GM18526 (cell line): ENCODE data around the gene CTBP2.

ENCODE experiments used
- POLR2A ChIP-seq: IDR thresholded peaks from 3 replicates; pipeline ENCODE4 v1.6.1; 2011; ENCODE audit not compliant: insufficient read length; ENCODE audit errors: extremely low read depth

The CTBP2 gene

DNA sequence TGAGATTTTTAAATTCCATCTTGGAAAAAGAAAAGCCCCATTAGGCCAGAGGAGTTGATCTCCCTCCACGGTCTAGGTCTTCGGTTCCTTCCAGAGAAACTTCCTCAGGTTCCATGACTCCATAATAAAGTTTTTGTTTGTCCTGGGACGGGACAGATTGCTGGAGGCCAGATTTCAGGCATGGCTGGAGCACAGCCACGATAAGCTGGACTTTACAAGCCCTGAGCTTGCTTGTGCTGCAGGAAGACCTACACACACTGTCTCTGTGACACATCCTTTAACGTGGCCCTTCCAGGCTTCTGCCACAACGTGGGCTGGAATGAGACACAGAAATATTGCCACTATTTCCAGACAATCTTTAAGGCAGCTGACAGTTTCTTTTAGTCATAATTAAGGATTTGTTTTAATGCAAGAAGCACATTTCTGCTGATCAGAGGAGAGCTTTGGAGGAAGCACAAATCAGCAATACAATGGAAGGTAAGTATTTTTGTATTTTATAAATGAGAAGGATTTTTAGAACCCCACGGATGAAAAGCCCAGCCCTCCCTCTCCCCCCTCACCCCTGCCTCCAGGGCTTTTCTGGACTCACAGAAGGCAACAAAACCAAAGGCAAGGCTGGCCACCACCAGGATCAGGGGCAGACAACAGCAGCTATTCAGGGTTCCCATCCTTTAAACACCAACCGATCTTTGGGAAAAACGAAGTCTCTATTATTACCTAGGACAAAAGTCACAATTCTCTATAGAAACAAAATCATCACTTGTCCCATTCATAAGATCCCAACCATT, 6.5 kb downstream of the CTBP2 start:
- TF ChIP-seq POLR2A, result no peak

DNA sequence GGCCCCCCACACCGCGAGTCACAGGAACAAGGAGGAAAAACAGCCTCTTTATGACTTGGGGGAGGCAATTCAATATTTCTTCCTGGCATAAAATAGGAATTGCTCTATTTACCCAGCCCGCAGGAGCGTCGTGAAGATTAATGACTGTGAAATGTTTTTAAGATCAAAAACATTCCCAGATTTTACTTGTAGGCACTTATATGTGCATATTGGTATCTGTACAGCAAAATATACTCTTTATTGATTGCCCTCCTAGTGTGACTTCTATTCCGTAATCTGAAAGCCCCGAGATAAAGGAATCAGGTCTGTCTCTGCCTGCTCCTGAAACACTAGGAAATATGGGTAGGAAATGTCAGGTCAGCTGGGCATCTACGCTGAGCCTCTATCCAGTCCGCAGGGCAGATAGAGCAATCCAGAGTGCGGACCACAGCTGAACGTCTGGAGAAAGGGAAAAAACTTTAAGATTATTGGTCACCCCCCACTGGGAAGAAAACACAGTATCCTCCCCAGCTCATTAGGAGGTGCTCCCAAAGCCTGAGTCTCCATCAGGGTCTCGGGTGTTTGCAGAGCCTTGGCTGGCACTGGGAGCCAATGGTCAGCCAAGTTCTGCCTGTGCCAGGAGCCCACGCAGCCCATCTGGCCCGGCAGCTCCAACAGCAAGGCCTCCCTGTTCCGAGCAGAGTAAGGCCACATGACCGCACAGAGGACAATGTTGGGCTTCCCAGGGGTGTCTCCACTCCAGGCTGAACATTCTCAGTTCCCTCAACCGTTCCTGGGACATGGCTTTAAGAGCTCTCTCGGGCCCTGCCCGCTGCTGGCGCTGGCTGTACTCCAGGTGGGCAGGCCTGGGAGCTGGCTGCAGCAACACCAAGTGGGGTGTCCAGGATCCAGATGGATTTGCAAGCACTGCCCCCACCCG, 7.7 kb downstream of the CTBP2 start:
- TF ChIP-seq POLR2A, result no peak

GRCh38 chr10:125151553-125152449, 8.6 kb downstream of the CTBP2 start:
- TF ChIP-seq POLR2A, result no peak

- no peak for TF ChIP-seq POLR2A
Observed at GRCh38 chr10:125151170-125151552, 9.2 kb downstream of the CTBP2 start.

DNA sequence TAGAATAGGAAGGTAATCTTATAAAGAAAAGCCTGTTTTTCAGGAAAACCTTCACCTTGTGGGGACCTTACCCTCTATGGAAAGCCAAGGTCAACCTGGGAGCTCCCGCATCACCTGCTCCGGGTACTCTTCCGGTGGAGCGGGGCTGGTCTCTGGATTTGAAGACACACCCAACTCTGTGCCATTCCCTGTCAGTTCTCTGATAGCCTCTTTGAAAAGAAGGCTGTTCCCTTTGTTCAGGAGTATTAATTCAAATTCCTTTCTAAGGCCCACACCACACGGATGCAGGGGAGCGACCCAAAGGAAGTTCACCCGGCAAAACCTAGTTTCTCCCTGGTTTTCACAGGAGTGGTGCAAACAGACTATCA, 10.7 kb downstream of the CTBP2 start:
- no peak for TF ChIP-seq POLR2A

DNA sequence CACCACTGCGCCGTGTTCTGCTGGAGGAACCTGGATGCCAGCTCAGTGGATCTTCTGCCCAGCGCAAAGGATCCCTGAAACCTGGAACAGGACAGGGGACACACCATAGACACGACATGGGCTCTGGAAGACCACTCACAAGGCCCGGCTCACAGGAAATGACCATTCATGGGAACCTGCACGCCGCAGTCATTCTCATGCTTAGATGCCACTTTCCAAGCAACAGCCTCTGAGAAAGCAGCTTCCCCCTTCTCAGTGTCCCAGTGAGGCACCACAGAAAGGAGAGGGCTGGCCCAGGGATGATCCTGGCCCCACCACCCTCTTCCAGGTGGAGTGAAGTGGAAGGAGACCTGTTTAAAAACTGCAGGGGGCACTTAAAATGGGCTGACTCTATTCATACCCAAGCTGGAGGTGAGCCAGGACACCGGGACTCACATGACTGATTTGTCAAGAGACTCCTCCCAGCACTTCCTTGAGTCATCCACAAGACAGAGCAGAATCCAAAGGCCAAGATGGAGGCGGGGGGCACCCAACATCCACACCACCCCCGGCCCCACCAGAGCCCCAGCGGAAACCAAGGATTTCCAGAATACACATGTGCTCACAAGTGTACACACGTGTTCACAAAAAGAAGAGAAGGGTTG, 11.2 kb downstream of the CTBP2 start:
- TF ChIP-seq POLR2A, result no peak

DNA sequence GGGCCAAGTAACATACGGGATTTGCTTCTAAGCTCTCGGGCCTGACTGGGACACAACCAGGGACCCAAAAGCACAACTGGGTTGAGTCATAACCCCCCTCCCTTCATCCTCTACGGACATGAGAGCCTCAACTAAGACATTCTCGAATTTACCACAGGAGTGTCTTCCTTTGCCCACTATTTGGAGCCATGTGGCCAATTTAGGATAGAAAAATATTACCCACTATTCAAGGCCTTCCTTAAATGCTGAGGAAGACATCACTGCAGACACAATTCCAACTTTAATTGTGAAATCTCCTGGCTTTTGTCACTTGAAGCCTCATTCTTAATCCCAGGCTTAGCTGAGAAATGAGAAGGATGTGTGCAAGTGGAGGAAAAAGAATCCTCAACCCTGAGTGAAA, 11.8 kb downstream of the CTBP2 start:
- TF ChIP-seq POLR2A, result no peak

- TF ChIP-seq POLR2A, result no peak
Observed at GRCh38 chr10:125147971-125148439, 12.4 kb downstream of the CTBP2 start.

DNA sequence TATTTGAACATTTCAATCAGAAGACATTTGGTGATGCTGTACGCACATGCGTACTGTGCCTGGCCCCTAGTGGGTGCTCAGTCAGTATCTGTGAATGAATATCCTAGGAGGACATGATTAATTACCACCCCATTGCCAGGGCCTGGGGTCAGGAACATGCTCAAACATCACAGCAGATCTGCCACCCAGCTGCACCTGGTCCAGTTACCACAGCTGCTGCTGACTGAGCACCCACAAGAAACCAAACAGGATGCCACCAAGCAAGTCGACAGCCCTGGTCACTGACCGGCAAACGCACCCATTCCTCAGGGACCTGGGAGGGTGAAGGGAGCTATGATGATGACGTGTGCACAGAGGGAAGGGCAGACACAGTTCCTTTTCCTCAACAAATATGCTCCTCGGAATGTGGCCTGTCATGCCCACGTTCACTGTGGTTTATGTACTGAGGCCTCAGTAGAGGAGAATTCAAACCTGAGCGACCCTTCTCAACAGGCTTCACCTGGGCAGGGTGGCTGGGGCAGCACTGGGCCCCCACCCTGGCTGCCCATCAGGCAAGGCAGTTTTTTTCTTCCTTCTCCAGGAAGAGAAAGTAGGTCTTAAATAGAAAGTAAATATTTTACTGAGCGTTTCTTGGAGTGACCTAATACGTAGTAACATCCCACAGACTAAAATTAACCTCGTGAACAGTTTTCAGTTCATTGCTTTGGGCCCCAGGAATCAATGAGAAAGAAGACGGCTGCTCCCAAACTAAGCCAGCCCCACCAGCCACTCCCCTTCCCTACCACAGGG, 13.4 kb downstream of the CTBP2 start:
- no peak for TF ChIP-seq POLR2A

- no peak for TF ChIP-seq POLR2A
Observed at GRCh38 chr10:125145636-125146035, 14.7 kb downstream of the CTBP2 start.

GRCh38 chr10:125144693-125145623, 15.4 kb downstream of the CTBP2 start:
- no peak for TF ChIP-seq POLR2A

GRCh38 chr10:125144206-125144605, 16.2 kb downstream of the CTBP2 start:
- TF ChIP-seq POLR2A, result no peak

DNA sequence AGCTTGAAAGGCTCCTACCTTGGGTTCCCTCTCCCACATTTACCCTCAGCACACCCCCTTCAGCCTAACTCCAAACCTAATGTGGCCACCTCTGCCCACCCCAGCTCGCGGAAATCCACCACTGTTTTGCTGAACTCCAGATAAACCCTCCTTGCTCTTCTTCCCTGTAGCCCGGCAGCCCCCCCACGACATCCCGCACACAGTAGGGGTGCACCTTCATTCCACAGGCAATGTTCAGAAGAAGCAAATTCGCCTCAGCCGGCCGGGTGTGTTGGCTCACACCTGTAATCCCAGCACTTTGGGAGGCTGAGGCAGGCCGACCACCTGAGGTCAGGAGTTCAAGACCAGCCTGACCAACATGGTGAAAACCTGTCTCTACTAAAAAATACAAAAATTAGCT, 17.4 kb downstream of the CTBP2 start:
- no peak for TF ChIP-seq POLR2A

DNA sequence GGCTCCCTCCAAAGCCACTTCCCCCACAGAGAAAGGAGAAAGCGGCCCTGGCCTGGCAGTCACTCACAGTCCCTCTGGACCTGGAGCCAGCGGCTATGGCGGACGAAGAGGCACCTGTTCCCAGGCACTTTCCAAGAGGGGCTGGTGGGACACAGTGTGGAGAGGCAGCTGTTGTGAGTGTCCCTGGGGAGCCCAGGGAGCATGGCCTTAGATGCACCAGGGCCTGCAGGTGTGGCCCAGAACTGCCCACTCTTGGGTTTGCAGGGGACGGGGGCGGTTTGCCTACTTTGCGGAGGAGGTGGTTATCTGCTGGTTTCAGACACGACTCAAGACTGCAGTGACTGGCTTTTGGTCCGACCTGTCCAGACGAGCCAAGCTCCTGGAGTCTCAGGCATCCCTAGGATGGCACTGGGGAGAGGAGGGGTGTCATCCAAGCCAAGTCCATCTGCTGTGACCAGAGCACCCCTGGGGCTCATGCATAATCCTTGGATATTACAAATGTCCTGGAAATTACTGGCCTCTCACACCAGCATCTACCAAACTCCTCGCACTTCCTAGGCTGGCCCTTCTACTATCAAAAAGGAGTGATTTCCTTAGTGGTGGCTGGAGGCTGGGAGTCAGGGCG, 18.4 kb downstream of the CTBP2 start:
- TF ChIP-seq POLR2A, result no peak
